T-helper 2 cell treated with Interferon-gamma antibody and Interleukin-4, amounts not matched to agents 5 μg/mL and 100 μg/mL, for 36 hours (primary cell): ENCODE measurements around the gene PATJ.
"Not testable (repeated sequence)": the region's sequence is repeated elsewhere in the genome, so short reads cannot be mapped to it uniquely, and the experiment has no call there.

ENCODE experiments used
- DNase-seq: peaks from one replicate; pipeline ENCODE4 v3.0.0; 2021; ENCODE audit warnings: low spot score
- H3K27ac Mint-ChIP-seq: one replicate; pipeline ENCODE4 v1.8.0; 2021; ENCODE audit warnings: mild to moderate bottlenecking, mixed read lengths
- H3K27me3 Mint-ChIP-seq: one replicate; pipeline ENCODE4 v1.8.0; 2021; ENCODE audit warnings: low read depth, mixed read lengths
- H3K36me3 Mint-ChIP-seq: one replicate; pipeline ENCODE4 v1.8.0; 2021; ENCODE audit warnings: low read depth, mixed read lengths
- H3K4me1 Mint-ChIP-seq: one replicate; pipeline ENCODE4 v1.8.0; 2021; ENCODE audit warnings: low read depth, mixed read lengths
- H3K4me3 Mint-ChIP-seq: one replicate; pipeline ENCODE4 v1.8.0; 2022; ENCODE audit warnings: mild to moderate bottlenecking, moderate library complexity, mixed read lengths
- H3K9me3 Mint-ChIP-seq: one replicate; pipeline ENCODE4 v1.8.0; 2021; ENCODE audit warnings: mixed read lengths

The PATJ gene

DNA sequence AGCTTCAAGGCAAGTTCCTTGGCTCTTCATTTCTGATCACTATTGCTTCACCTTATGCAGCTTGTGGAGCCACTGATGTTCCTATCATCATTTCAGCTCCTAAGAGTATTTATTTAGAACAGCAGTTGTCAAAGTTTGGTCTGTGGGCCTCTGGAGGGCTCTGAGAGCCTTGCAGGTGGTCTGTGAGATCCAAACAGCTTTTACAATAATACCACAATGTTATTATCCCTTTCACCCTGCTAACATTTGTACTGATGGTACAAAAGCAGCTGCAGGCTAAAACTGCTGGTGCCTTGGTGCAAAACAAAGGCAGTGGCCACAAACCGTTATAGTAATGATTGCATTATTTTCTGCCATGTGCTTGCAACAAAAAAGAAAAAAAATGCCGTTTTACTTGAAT, 33.8 kb downstream of the PATJ start:
- DNase-seq = no peak
- Mint-ChIP-seq H3K4me1 (peaks cover 5% of the 10 kb centered on the region), H3K4me3 (no peak overlapping the region), H3K36me3 (no peaks in the 10 kb centered on the region), H3K9me3 (no peaks in the 10 kb centered on the region), H3K27ac (no peak overlapping the region), H3K27me3 (no peaks in the 10 kb centered on the region)

DNA sequence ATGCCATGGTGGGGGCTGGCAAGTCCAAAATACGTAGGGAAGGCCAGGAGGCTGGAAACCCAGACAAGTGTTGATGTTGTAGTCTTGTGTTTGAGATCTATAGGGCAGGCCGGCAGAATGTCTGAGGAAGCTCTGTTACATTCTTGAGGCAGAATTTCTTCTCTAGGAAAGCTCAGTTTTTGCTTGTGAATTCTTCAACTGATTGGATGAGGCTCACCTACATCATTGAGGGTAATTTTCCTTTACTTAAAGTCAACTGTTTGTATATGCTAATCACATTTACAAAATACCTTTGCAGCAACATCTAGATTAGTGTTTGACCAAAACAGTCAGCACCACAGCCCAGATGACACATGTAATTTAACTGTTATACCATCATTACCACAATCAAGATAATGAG, 37.0 kb downstream of the PATJ start:
- Mint-ChIP-seq H3K27ac (no peak overlapping the region), H3K9me3 (no peaks in the 10 kb centered on the region)
- no peak for DNase-seq

DNA sequence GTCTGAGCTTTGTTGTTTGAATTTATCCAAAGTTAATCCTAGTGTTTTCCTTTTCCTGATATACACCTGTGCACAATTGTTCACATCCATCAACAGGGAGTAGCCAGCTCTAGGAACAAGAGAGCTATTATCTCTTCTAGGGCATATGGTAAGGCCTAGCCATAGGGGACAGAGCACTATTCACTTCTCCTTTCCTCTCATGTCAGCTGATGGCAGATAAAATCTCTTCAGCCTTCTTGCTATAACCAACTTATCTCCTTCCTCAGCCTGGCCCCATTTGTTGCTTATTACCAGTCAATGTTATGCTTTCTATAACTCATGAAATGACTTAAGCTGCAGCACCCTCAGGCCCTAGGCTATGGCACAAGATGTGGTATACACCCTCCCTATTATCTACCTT, 38.9 kb downstream of the PATJ start:
- Mint-ChIP-seq H3K4me3 (peak overlapping the region; percentile 50), H3K9me3 (no peaks in the 10 kb centered on the region), H3K27me3 (no peaks in the 10 kb centered on the region), H3K27ac (no peak overlapping the region), H3K4me1 (peaks cover 22% of the 10 kb centered on the region), H3K36me3 (peaks cover 1% of the 10 kb centered on the region)
- DNase-seq = no peak

More for the DNA sequence above, 37.0 kb downstream of the PATJ start:
- Mint-ChIP-seq H3K36me3 (peaks cover 1% of the 10 kb centered on the region), H3K27me3 (no peaks in the 10 kb centered on the region), H3K4me3 (no peak overlapping the region), H3K4me1 (peaks cover 22% of the 10 kb centered on the region)

DNA sequence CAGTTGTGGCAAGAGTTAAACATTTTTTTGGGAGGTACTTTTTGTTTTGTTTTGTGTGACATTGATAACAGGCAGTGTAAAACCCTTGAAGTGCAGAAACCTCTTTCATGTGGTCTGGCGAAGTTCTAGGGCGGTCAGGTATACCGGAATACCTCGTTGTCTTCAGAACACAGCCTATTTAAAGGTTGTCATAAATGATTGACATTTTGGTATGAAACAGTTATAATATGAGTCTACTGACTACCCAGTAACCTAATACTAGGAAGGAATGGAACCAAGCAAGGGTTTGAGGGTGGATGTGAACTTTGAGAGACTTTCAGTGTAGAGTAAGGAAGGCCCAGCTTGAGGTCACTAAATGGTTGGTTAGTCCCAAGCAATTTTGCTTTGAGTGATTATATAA, 40.5 kb downstream of the PATJ start:
- peak overlapping the region; percentile 55 for H3K4me3 Mint-ChIP-seq
- peaks cover 1% of the 10 kb centered on the region for H3K36me3 Mint-ChIP-seq
- peak overlapping the region; percentile 67 for H3K27ac Mint-ChIP-seq
- no peaks in the 10 kb centered on the region for H3K9me3 Mint-ChIP-seq
- peaks cover 22% of the 10 kb centered on the region for H3K4me1 Mint-ChIP-seq
- DNase-seq = peak; percentile 45
- H3K27me3 Mint-ChIP-seq = no peaks in the 10 kb centered on the region

DNA sequence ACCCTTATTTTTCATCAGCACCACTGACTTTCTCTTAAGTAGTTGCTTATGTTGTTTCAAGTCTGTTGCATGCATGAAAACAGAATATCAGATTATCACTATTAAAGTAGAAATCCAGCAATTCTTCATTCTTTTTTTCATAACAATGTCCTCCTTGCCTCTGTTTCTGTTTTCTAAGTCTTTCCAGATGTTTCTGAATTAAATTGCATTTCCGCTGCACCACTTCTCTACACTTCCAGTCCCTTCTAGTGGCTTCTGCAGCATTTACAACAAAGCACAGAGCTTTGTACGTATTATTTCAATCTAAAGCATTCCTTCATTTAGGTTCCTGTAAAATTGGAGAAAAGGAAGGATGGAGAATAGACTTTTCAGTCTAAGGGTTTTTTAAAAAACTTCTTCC, 42.4 kb downstream of the PATJ start:
- no peak overlapping the region for H3K4me3 Mint-ChIP-seq
- peaks cover 21% of the 10 kb centered on the region for H3K4me1 Mint-ChIP-seq
- no peak for DNase-seq
- H3K36me3 Mint-ChIP-seq = peaks cover 1% of the 10 kb centered on the region
- H3K9me3 Mint-ChIP-seq = no peaks in the 10 kb centered on the region
- H3K27me3 Mint-ChIP-seq = no peaks in the 10 kb centered on the region
- no peak overlapping the region for H3K27ac Mint-ChIP-seq

DNA sequence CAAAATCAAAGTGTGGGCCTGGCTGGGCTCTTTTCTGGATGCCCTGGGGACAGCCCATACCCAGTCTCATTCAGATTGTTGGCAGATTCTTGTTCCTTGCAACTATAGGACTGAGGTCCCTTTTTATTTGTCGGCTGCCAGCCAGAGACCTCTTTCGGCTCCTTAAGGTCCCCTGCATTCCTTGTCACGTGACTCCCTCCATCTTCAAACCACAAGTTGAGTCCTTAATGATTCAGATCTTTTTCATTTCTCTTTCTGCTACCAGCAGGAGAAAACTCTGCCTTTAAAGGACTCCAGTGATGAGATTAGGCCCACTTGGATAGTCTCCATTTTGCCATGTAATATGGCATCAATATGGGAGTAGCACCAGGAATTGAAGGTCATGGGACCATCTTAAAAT, 48.6 kb downstream of the PATJ start:
- H3K4me1 Mint-ChIP-seq = no peaks in the 10 kb centered on the region
- no peaks in the 10 kb centered on the region for H3K9me3 Mint-ChIP-seq
- no peaks in the 10 kb centered on the region for H3K36me3 Mint-ChIP-seq
- no peak for DNase-seq
- no peak overlapping the region for H3K4me3 Mint-ChIP-seq
- no peak overlapping the region for H3K27ac Mint-ChIP-seq
- H3K27me3 Mint-ChIP-seq = no peaks in the 10 kb centered on the region

DNA sequence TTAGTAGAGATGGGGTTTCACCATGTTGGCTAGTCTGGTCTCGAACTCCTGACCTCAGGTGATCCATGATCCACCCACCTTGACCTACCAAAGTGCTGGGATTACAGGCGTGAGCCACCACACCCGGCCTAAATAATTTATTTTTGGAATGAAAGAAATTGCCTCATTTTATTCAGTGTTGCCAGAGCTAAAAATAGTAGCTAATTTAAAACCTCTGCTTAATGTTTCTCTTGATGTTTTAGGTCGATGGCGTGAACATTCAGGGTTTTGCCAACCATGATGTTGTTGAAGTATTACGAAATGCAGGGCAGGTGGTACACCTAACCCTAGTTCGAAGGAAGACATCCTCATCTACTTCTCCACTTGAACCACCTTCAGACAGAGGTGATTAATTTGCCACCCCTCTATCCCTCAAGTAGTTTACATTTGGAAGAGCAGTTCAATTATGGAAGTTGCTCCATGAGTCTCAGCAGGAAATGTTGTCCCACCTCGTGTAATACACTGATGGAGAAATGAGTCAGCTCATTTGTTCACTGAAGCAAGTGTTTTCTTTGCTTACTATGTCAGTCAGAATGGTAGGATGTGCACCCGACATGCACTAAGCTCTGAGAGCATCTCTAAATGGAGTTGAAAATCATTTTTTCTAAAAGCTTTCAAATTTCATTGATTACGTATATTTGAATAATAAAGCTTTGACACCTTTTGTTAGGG, 54.9 kb downstream of the PATJ start:
- H3K36me3 Mint-ChIP-seq = peaks cover 10% of the 10 kb centered on the region
- H3K27me3 Mint-ChIP-seq = no peaks in the 10 kb centered on the region
- no peak for DNase-seq
- H3K4me1 Mint-ChIP-seq = peaks cover 6% of the 10 kb centered on the region
- peaks cover 6% of the 10 kb centered on the region for H3K9me3 Mint-ChIP-seq
- no peak overlapping the region for H3K4me3 Mint-ChIP-seq
- H3K27ac Mint-ChIP-seq = no peak overlapping the region

DNA sequence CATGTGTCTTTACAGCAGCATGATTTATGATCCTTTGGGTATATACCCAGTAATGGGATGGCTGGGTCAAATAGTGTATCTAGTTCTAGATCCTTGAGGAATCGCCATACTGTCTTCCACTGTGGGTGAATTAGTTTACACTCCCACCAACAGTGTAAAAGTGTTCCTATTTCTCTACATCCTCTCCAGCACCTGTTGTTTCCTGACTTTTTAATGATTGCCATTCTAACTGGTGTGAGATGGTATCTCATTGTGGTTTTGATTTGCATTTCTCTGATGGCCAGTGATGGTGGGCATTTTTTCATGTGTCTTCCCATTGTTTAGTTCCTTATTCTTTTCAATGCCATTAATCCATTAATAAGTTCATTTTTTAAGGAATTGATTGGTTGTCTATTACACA, 58.8 kb downstream of the PATJ start:
- H3K36me3 Mint-ChIP-seq = not testable (repeated sequence)

DNA sequence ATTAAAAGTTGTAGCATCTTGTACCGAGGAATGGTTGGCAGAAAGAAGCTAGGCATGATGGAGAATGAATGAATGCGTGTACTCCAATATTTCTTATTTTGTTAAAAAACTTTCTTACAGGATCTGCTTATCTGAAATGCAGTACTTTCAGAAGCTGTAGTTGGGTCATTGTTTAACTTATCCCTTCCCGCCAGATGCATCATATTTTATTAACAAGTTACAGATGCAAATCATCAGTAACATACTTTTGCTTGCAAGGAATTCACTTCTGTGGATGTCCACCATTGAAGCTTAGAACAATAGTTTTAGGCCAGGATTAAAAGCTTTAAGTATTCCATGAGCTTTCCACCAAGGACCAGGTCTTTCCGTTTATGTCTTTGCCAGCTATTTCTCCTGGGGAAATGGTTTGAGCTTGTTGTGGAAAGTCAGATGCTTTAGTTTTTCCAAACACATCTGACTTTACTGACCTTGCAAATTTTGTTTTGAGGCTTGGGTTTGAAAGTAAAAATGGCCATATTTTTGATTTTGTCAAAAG, 65.4 kb downstream of the PATJ start:
- Mint-ChIP-seq H3K36me3 (no peaks in the 10 kb centered on the region), H3K27me3 (no peaks in the 10 kb centered on the region), H3K4me3 (no peak overlapping the region), H3K9me3 (no peaks in the 10 kb centered on the region), H3K27ac (no peak overlapping the region), H3K4me1 (no peaks in the 10 kb centered on the region)
- DNase-seq = no peak

More for the DNA sequence above, 58.8 kb downstream of the PATJ start:
- H3K4me3 Mint-ChIP-seq, H3K9me3 Mint-ChIP-seq, H3K27ac Mint-ChIP-seq, H3K27me3 Mint-ChIP-seq, H3K4me1 Mint-ChIP-seq, DNase-seq: not testable (repeated sequence)

DNA sequence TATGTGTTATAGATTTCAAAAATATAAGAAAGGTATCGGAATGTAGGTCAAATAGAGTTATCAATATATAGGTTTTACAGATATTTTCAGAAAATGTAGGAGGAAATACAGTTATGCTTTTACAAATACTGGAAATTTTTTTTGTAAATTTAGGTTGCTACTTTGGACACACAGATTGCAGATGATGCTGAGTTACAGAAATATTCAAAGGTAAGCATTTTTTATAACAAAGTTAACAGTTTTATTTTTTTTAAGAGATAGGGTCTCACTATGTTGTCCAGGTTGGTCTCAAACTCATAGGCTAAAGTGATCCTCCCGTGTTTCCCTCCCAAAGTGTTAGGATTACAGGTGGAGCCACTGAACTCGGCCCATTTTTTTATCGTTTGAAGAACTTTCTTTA, 66.0 kb downstream of the PATJ start:
- no peaks in the 10 kb centered on the region for H3K9me3 Mint-ChIP-seq

DNA sequence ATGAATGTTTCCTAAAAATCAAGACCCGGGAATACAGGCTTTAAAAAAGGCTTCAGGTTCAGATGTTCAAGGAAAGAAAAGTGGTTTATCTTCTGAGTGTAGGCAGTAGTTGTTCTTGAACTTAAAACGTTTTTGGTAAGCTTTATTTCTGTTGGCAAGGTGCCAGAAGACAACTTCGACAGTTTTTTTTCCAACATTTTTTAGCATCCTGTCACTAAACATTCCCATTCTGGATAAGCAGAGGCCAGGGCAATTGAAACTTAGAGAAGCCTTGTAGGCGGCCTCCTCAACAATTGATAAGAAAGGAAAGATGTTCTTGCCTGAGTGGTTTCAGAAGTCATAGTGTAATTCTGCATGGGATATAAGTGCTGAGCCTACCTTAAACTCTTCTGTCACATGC, 66.7 kb downstream of the PATJ start:
- Mint-ChIP-seq H3K9me3 (no peaks in the 10 kb centered on the region), H3K4me1 (no peaks in the 10 kb centered on the region), H3K36me3 (no peaks in the 10 kb centered on the region), H3K27me3 (no peaks in the 10 kb centered on the region), H3K27ac (no peak overlapping the region), H3K4me3 (no peak overlapping the region)
- no peak for DNase-seq

More for the DNA sequence above, 66.0 kb downstream of the PATJ start:
- H3K4me3 Mint-ChIP-seq = no peak overlapping the region
- H3K4me1 Mint-ChIP-seq = no peaks in the 10 kb centered on the region
- H3K27me3 Mint-ChIP-seq = no peaks in the 10 kb centered on the region
- no peaks in the 10 kb centered on the region for H3K36me3 Mint-ChIP-seq
- no peak for DNase-seq
- H3K27ac Mint-ChIP-seq = no peak overlapping the region

DNA sequence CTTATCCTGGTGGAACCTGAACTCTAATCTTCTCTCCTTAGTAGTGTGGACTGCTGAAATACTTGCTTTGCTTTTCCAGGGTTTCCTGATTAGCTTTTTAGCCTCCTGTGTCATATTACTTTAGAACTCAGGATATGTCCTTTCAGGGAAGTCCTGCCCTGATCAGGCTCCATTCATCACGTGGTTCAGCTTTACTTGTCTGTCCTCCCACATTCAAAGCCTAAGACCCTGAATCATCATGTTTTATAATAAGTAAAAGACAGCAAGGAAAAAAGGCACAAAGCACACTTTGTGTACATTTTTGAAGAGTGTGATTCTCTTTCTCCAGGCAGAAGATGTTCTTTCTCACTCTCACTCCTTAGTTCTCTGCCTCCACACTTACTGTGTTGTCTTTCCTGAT, 70.6 kb downstream of the PATJ start:
- DNase-seq = no peak
- H3K36me3 Mint-ChIP-seq = no peaks in the 10 kb centered on the region
- no peaks in the 10 kb centered on the region for H3K4me1 Mint-ChIP-seq
- H3K27me3 Mint-ChIP-seq = no peaks in the 10 kb centered on the region
- H3K9me3 Mint-ChIP-seq = no peaks in the 10 kb centered on the region
- no peak overlapping the region for H3K27ac Mint-ChIP-seq
- H3K4me3 Mint-ChIP-seq = no peak overlapping the region

DNA sequence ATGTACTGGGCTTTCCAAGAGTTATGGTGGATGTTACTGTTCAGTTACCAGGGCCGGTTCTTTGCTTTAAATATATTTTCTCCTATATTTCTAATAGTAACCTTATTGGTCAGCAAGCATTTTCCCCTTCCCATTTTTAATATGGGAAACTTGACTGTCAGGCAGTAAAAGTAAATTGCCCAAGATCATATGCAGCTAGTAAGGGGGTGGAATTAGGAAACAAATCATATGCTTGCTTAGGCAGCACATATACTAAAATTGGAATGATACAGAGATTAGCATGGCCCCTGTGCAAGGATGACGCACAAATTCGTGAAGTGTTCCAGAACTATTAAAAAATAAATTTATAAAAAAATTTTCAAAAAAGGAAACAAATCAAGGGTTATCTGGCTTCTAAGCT, 73.9 kb downstream of the PATJ start:
- Mint-ChIP-seq H3K27me3 (no peaks in the 10 kb centered on the region), H3K27ac (no peak overlapping the region), H3K9me3 (no peaks in the 10 kb centered on the region), H3K36me3 (no peaks in the 10 kb centered on the region), H3K4me1 (no peaks in the 10 kb centered on the region), H3K4me3 (no peak overlapping the region)
- no peak for DNase-seq

DNA sequence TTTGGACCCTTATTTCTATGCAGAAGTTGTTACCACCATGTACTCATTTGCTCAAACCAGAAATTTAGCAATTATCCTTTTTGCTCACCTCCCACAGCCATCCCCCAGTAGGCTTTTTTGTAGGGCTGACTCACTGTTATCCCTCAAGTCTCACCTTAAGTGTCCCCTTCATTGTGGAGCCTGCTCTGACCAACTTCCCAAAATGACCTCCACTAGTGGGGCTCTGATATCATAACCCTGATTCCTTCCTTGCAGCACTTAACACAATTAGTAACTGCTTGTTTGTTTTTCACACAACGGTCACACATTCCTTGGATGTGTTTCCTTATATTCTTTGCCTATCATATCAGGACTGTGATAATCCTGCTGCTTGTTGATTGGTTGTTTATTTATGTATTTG, 76.7 kb downstream of the PATJ start:
- Mint-ChIP-seq H3K36me3 (no peaks in the 10 kb centered on the region), H3K4me1 (no peaks in the 10 kb centered on the region), H3K9me3 (no peaks in the 10 kb centered on the region), H3K27me3 (no peaks in the 10 kb centered on the region), H3K27ac (no peak overlapping the region), H3K4me3 (no peak overlapping the region)
- no peak for DNase-seq

DNA sequence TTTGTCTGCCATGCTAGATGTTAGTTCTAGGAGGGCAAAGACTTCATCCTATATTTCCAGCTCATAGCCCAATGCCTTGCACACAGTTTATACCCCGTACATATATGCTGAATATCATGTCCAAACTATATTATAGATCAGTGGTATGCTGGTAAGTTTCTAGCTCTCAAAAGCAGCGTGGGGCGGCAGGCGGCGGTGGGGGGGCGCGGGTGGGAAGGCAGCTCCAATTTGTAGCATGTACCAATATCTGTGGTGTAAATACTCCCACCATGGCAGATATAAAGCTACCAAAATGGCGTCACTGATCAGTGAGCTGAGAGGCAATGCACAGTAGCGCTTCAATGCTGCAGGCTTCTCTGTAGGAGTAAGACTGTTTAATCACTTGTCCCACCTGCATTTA, 77.1 kb downstream of the PATJ start:
- Mint-ChIP-seq H3K4me3 (no peak overlapping the region), H3K36me3 (no peaks in the 10 kb centered on the region), H3K27me3 (no peaks in the 10 kb centered on the region)

More for the DNA sequence above, 77.1 kb downstream of the PATJ start:
- Mint-ChIP-seq H3K4me1 (no peaks in the 10 kb centered on the region), H3K9me3 (no peaks in the 10 kb centered on the region), H3K27ac (no peak overlapping the region)
- DNase-seq = no peak
